DMS53 (cell line): ENCODE results near the gene MCCC2.

ENCODE experiments used
- DNase-seq: peaks from one replicate; lab custom pipeline; 2025; lab: John Stamatoyannopoulos, UW

The MCCC2 gene

GRCh38 chr5:71663191-71663969 is 76.2 kb downstream of the MCCC2 start:
- peak; percentile 61 for DNase-seq

GRCh38 chr5:71664615-71665014 is 77.5 kb downstream of the MCCC2 start:
- peak; percentile 65 for DNase-seq

DNA sequence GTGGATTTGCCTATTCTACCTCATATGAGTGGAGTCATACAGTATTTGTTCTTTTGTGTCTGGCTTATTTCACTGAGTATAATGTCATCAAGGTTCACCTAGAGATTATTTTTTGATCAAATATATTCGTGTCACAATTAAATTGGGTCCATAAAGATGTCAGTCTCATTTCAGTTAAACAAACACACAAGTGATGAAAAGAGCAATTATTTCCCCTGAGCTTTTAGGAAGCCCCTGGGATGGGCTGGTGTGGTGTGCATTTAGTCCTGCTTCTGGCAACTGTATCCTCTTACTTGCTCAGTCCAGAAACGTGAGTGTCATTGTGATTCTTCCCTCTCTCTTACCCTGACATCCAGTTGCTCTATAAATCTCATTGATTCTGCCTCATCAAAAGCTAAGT is 79.2 kb downstream of the MCCC2 start:
- DNase-seq = no peak

GRCh38 chr5:71677977-71678376 is 90.8 kb downstream of the MCCC2 start:
- no peak for DNase-seq

- no peak for DNase-seq
Measured at GRCh38 chr5:71679714-71680113, 92.6 kb downstream of the MCCC2 start.

DNA sequence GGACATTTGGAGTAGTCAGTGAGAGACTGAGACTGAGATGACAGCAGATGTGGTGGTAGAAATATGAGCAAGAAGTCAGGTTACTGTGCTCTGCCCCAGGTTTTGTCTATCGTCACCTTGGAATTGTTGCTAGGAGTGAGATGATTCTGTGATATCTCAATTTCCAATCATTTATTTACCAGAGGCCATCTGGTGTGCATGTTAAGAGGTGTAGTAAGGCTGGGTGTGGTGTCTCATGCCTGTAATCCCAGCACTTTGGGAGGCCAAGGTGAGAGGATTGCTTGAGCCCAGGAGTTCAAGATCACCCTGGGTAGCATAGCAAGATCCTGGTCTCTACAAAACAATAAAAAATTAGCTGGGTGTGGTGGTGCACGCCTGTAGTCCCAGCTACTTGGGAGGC is 93.4 kb downstream of the MCCC2 start:
- DNase-seq = no peak

- no peak for DNase-seq
Measured at GRCh38 chr5:71681296-71681695, 94.2 kb downstream of the MCCC2 start.

GRCh38 chr5:71684309-71684708 is 97.2 kb downstream of the MCCC2 start:
- DNase-seq = no peak

DNA sequence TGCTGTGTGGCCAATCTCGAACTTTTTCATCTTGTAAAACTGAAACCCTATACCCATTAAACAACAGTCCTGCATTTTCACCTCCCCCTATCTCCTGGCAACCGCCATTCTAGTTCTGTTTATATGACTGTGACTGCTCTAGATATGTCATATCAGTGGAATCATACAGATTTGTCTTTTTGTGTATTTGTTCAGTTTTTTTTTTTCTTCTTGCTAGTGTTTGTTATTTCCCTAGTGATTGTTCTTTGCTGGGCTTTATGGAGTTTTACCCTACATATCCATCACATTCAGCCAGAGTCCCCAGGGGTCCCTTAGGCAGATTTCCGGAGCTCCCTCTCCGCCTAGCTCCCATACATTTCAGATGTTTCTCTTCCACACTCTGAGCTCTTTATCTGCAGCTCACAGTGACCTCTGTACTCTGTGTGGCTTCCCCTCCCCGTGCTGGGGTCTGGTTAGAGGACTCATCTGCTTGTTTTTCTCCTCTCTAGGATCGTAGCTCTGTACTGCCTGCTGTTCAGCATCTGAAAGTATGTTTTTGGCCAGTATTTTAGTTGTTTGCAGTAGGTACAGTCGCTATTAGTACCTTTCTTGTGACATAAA is 106.8 kb downstream of the MCCC2 start:
- DNase-seq = peak; percentile 18

DNA sequence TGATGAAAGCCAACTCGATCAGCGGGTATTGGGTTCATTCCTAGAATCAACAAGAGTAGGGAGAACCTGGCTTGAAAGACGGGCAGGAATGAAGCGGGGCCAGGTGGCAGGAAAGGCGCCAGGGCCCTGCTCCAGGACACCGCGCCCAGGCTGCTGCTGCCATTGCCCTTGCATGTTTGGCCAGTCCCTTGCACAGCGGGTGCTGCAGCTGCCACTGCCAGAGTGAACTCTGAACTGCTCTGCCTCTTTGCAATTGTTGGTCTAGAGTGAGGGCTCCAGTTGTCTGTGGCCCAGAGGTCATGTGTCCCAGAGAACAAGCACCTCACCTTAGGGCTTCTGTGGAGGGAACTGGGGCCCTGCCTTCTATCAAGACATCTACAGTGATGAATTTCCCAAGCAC is 107.9 kb downstream of the MCCC2 start:
- no peak for DNase-seq

- DNase-seq = no peak
Measured at GRCh38 chr5:71695595-71695994, 108.5 kb downstream of the MCCC2 start.

DNA sequence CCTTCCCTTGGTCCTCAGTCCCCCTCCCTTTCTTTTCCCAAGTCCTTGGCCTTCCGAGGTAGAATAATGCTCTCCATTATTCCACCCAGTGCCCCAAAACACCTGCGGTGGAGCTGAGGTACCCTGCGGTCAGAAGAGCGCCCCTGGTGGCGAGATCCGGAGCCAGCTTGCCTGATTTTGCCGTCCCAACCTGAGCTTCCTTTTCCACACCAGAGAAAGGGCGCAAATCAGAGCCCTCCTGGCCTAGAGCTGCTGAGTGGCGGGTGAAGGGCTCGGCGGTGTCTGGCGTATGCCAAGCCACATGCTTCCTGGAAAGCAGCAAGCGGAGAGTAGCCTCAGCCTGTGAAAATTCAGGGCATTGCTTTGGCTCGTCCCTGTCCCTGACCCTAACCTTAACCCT is 110.8 kb downstream of the MCCC2 start:
- DNase-seq = peak; percentile 35

DNA sequence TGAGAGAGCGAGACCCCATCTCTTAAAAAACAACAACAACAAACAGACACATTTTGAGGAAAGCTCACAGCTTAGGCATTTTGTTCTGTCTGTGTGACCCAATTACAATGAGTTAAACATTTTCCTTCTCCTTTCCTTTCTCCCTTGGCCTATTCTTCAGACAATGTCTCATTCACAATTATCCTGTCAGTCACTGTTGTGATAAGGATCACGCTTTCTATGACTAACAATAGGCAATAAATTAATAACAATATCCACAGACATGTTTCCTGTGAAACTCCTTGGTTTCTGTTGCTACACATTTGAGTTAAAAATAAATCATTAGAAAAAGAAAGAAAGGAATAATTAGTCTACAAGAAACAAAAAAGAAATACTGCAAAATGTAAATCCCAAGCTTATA is 112.1 kb downstream of the MCCC2 start:
- no peak for DNase-seq

DNA sequence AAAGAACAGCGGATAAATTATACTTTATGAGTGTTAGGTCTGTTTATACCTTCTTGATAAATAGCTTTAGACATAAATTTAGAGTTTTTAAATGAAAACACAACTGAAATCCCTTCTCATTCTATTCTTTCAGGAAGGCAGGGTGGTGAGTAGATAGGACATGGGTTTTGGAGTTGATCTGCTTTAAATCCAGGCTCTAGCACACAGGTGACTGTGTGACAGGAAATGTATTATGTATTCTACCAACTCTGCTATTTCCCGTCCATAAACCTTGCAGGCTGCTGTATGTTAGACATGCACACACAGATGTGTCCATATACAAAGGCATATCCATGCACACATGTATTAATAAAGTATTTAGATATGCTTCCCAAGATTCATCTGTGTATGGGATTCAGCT is 112.6 kb downstream of the MCCC2 start:
- no peak for DNase-seq

- no peak for DNase-seq
Measured at GRCh38 chr5:71700803-71701202, 113.7 kb downstream of the MCCC2 start.

- no peak for DNase-seq
Measured at GRCh38 chr5:71701407-71701806, 114.3 kb downstream of the MCCC2 start.

DNA sequence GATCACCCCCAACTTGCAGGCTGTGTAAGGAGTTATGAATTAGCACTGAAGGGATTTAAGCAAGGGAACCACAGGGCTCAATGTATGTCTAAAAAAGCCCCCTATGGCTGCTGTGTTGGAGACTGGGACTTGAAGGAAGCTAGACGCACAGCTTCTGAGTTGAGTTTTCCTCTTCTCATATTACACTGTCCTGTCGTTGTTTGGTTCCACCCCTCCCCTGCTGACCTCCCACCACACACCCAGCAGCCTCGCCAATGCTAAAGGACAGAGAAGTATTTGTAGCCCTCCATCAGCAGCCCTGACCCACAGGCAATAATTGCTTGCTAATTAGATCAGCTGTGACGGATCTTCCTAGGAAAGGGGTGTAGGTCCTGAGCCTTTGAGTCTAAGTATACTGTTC is 116.8 kb downstream of the MCCC2 start:
- DNase-seq = no peak

- DNase-seq = no peak
Measured at GRCh38 chr5:71705421-71705820, 118.3 kb downstream of the MCCC2 start.

DNA sequence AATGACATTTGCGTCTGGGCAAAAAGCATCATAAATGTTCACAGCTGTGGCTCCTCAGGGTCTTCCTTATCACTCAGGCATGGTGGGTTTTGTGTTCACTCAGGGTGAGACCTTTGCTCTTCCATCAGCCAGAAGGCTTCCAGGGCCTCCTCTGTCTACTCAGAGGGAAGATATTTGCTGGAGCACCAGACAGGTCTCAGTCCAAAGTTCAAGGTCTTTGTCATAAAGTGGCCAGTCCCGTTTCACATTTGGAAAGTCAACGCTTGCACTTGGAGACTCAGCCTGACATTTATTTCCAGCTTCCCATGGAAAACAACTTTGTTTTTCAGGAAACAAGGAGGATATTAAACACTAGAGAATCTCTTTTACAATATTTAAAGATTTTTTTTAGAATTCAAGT is 119.8 kb downstream of the MCCC2 start:
- peak; percentile 10 for DNase-seq
